ENCODE measurements around the gene SNU13.
"Not testable (repeated sequence)": the region's sequence is repeated elsewhere in the genome, so short reads cannot be mapped to it uniquely, and the experiment has no call there.

SNU13 gene

GRCh38 chr22:41676134-41676533 is 12.5 kb downstream of the SNU13 start:
- no peaks in the 10 kb centered on the region for H3K27me3 ChIP-seq (ENCODE audit: control insufficient read depth, insufficient read depth, low read length)
- no peaks in the 10 kb centered on the region for H3K4me1 ChIP-seq (ENCODE audit: control insufficient read depth, insufficient read depth, low read length)
- no peaks in the 10 kb centered on the region for H3K9me3 ChIP-seq (replicated peaks; ENCODE audit: low read length)
- H3K9ac ChIP-seq (ENCODE audit: low read depth, low read length), result no peak overlapping the region
- H3K4me3 ChIP-seq (ENCODE audit: low read length), result no peak overlapping the region
- H3K4me2 ChIP-seq (ENCODE audit: low read length), result no peak overlapping the region
- H3K36me3 ChIP-seq (ENCODE audit: insufficient read depth, low read length), result peaks cover 40% of the 10 kb centered on the region

- peaks cover 3% of the 10 kb centered on the region for H3K4me1 ChIP-seq (ENCODE audit: control insufficient read depth, insufficient read depth, low read length)
- no peaks in the 10 kb centered on the region for H3K9me3 ChIP-seq (replicated peaks; ENCODE audit: low read length)
- H3K4me2 ChIP-seq (ENCODE audit: low read length), result no peak overlapping the region
- peaks cover 37% of the 10 kb centered on the region for H3K36me3 ChIP-seq (ENCODE audit: insufficient read depth, low read length)
- no peak overlapping the region for H3K9ac ChIP-seq (ENCODE audit: low read depth, low read length)
- no peaks in the 10 kb centered on the region for H3K27me3 ChIP-seq (ENCODE audit: control insufficient read depth, insufficient read depth, low read length)
- no peak overlapping the region for H3K4me3 ChIP-seq (ENCODE audit: low read length)
Measured at GRCh38 chr22:41674846-41675340, 13.8 kb downstream of the SNU13 start.

DNA sequence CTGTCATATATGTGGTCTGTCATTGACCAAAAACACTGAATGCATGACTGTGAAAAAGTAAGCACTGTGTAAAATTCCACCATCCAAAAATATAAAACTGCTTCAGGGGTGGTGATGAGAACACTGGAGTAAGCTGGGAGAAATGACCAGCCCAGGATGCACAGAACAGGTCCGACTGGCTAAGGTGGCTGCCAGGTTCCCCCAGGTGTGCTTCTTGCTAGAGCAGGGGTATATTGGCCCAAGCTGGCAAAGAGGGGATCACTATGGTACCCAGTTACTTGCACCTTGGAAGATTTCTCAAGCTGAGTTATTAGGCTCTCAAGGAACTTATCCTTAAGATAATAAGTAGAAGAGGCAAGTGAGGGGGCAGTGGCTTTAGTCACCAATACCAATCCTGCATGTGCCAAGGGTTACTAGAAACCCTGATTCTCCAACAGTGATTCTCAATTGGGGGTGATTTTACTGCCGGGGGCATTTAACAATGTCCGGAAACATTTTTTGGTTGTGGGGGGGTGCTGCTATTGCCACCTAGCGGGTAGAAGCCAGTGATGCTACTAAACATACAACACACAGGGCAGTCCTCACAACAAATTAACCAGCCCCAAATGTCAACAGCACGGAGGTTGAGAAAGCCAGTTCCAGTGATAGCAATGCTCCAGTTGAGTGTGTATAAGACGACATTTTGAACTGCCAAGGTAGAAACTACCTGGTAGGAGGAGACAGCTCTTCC is 15.7 kb downstream of the SNU13 start:
- Histone ChIP-seq H3K9ac (ENCODE audit: low read depth, low read length) (no peak overlapping the region), H3K9me3 (replicated peaks; ENCODE audit: low read length) (no peaks in the 10 kb centered on the region), H3K4me3 (ENCODE audit: low read length) (no peak overlapping the region), H3K4me2 (ENCODE audit: low read length) (no peak overlapping the region), H3K27me3 (ENCODE audit: control insufficient read depth, insufficient read depth, low read length) (no peaks in the 10 kb centered on the region), H3K36me3 (ENCODE audit: insufficient read depth, low read length) (peaks cover 25% of the 10 kb centered on the region), H3K4me1 (ENCODE audit: control insufficient read depth, insufficient read depth, low read length) (peaks cover 8% of the 10 kb centered on the region)

DNA sequence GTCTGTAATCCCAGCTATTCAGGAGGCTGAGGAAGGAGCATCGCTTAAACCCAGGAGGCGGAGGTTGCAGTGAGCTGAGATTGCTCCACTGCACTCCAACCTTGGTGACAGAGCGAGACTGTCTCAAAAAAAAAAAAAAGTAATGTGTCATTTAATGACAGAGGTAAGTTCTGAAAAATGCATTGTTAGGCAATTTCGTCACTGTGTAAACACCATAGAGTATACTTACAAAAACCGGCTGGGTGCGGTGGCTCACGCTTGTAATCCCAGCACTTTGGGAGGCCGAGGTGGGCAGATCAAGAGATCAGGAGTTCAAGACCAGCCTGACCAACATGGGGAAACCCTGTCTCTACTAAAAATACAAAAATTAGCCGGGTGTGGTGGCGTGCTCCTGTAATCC is 16.6 kb downstream of the SNU13 start:
- H3K9ac ChIP-seq (ENCODE audit: low read depth, low read length); H3K9me3 ChIP-seq (replicated peaks; ENCODE audit: low read length); H3K4me3 ChIP-seq (ENCODE audit: low read length); H3K4me2 ChIP-seq (ENCODE audit: low read length); H3K27me3 ChIP-seq (ENCODE audit: control insufficient read depth, insufficient read depth, low read length): not testable (repeated sequence)
- peaks cover 16% of the 10 kb centered on the region for H3K4me1 ChIP-seq (ENCODE audit: control insufficient read depth, insufficient read depth, low read length)
- H3K36me3 ChIP-seq (ENCODE audit: insufficient read depth, low read length), result peaks cover 25% of the 10 kb centered on the region

DNA sequence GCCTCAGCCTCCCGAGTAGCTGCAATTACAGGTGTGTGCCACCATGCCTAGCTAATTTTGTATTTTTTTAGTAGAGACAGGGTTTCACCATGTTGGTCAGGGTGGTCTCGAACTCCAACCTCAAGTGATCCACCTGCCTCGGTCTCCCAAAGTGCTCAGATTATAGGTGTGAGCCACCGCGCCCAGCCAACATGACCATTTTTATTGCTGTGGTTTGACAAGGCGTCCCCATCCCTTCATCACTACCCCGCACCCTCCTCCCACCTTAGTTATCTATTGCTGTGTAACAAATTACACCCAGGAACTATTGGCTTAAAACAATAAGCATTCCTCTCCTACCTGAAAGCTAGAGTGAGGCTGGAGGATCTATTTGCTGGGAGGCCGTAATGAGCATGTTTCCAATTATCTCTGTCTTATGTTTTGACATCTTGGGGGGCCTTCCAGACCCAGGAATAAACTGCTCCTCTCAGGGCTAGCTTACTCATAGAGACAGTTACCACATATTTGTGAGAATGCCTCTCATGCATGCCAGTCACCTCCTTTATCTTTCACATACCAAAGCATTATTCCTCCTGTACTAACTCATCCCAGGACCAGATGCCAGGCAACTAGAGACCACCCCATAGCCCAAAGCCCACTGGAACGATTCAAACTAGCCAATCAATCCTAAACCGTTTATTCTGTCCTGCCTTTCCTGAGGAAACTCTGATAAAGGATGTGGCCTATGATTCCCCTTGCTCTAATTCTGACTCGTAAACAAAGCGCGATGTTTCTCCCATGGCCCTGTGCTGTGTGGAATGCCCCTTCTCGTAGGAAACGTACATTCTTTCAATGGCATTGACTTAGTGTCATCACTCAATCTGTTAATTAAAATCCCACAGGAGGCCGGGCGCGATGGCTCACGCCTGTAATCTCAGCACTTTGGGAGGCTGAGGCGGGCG is 19.4 kb downstream of the SNU13 start:
- Histone ChIP-seq H3K4me1 (ENCODE audit: control insufficient read depth, insufficient read depth, low read length) (peaks cover 24% of the 10 kb centered on the region), H3K36me3 (ENCODE audit: insufficient read depth, low read length) (peaks cover 27% of the 10 kb centered on the region), H3K9ac (ENCODE audit: low read depth, low read length) (no peak overlapping the region), H3K4me3 (ENCODE audit: low read length) (no peak overlapping the region), H3K27me3 (ENCODE audit: control insufficient read depth, insufficient read depth, low read length) (no peaks in the 10 kb centered on the region), H3K9me3 (replicated peaks; ENCODE audit: low read length) (no peaks in the 10 kb centered on the region), H3K4me2 (ENCODE audit: low read length) (no peak overlapping the region)

DNA sequence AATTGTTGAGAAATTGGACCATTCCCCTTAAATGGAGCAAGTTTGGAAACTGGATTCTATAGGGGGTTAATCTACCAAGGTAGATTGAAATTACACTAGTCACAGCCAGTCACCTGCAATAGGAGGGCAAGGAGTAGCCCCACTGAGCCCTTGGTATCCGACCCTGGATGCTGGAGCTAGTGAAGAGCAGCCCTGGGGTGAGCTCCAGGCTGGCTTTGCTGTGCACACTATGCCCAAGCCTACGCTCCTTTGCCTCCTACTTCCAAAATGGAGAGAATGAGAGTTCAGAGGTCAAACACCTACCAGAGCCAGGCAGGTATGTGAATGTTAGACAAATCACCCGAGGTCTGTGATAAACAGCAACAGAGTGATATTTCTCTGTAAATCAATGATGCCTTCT is 23.7 kb downstream of the SNU13 start:
- H3K36me3 ChIP-seq (ENCODE audit: insufficient read depth, low read length), result peaks cover 54% of the 10 kb centered on the region
- H3K9ac ChIP-seq (ENCODE audit: low read depth, low read length), result no peak overlapping the region
- no peak overlapping the region for H3K4me2 ChIP-seq (ENCODE audit: low read length)
- no peak overlapping the region for H3K4me3 ChIP-seq (ENCODE audit: low read length)
- H3K4me1 ChIP-seq (ENCODE audit: control insufficient read depth, insufficient read depth, low read length), result peaks cover 20% of the 10 kb centered on the region
- no peaks in the 10 kb centered on the region for H3K9me3 ChIP-seq (replicated peaks; ENCODE audit: low read length)
- no peaks in the 10 kb centered on the region for H3K27me3 ChIP-seq (ENCODE audit: control insufficient read depth, insufficient read depth, low read length)

DNA sequence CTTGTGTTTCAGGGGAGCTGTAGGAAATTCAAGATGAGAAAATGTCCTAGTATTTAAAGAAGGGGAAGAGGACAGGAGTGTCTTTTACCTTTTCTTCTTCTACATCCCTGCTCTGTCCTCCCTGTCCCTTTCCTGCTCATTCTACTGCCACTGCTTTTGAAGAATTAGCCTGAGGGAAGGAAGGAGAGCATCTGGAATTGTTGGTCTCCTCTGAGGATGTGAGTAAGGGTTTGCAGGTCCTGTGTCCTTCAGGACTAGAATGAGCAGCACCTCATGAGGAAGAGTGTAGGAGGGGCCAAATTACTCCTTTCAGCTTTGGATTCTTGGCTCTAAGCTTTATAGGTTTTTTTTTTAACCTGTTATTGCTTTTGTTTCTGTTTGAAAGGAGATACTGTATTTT is 24.2 kb downstream of the SNU13 start:
- no peaks in the 10 kb centered on the region for H3K27me3 ChIP-seq (ENCODE audit: control insufficient read depth, insufficient read depth, low read length)
- H3K9ac ChIP-seq (ENCODE audit: low read depth, low read length), result no peak overlapping the region
- H3K36me3 ChIP-seq (ENCODE audit: insufficient read depth, low read length), result peaks cover 58% of the 10 kb centered on the region
- H3K4me3 ChIP-seq (ENCODE audit: low read length), result no peak overlapping the region
- no peak overlapping the region for H3K4me2 ChIP-seq (ENCODE audit: low read length)
- no peaks in the 10 kb centered on the region for H3K9me3 ChIP-seq (replicated peaks; ENCODE audit: low read length)
- H3K4me1 ChIP-seq (ENCODE audit: control insufficient read depth, insufficient read depth, low read length), result peaks cover 18% of the 10 kb centered on the region

DNA sequence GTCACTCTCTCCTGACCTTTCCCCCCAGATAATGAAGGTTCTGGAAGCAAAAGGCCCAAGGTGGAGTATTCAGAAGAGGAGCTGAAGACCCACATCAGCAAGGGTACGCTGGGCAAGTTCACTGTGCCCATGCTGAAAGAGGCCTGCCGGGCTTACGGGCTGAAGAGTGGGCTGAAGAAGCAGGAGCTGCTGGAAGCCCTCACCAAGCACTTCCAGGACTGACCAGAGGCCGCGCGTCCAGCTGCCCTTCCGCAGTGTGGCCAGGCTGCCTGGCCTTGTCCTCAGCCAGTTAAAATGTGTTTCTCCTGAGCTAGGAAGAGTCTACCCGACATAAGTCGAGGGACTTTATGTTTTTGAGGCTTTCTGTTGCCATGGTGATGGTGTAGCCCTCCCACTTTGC is 25.1 kb downstream of the SNU13 start:
- H3K9me3 ChIP-seq (replicated peaks; ENCODE audit: low read length); H3K9ac ChIP-seq (ENCODE audit: low read depth, low read length); H3K4me2 ChIP-seq (ENCODE audit: low read length); H3K4me3 ChIP-seq (ENCODE audit: low read length); H3K27me3 ChIP-seq (ENCODE audit: control insufficient read depth, insufficient read depth, low read length): not testable (repeated sequence)
- peaks cover 15% of the 10 kb centered on the region for H3K4me1 ChIP-seq (ENCODE audit: control insufficient read depth, insufficient read depth, low read length)
- peaks cover 66% of the 10 kb centered on the region for H3K36me3 ChIP-seq (ENCODE audit: insufficient read depth, low read length)

GRCh38 chr22:41661713-41662112 is 27.0 kb downstream of the SNU13 start:
- no peak overlapping the region for H3K4me2 ChIP-seq (ENCODE audit: low read length)
- H3K4me1 ChIP-seq (ENCODE audit: control insufficient read depth, insufficient read depth, low read length), result peaks cover 3% of the 10 kb centered on the region
- H3K4me3 ChIP-seq (ENCODE audit: low read length), result no peak overlapping the region
- H3K36me3 ChIP-seq (ENCODE audit: insufficient read depth, low read length), result peaks cover 82% of the 10 kb centered on the region
- H3K9ac ChIP-seq (ENCODE audit: low read depth, low read length), result no peak overlapping the region
- no peaks in the 10 kb centered on the region for H3K27me3 ChIP-seq (ENCODE audit: control insufficient read depth, insufficient read depth, low read length)
- no peaks in the 10 kb centered on the region for H3K9me3 ChIP-seq (replicated peaks; ENCODE audit: low read length)

- Histone ChIP-seq H3K27me3 (ENCODE audit: control insufficient read depth, insufficient read depth, low read length) (no peaks in the 10 kb centered on the region), H3K36me3 (ENCODE audit: insufficient read depth, low read length) (peaks cover 84% of the 10 kb centered on the region), H3K4me1 (ENCODE audit: control insufficient read depth, insufficient read depth, low read length) (no peaks in the 10 kb centered on the region), H3K4me2 (ENCODE audit: low read length) (no peak overlapping the region), H3K9ac (ENCODE audit: low read depth, low read length) (no peak overlapping the region), H3K9me3 (replicated peaks; ENCODE audit: low read length) (no peaks in the 10 kb centered on the region), H3K4me3 (ENCODE audit: low read length) (no peak overlapping the region)
Measured at GRCh38 chr22:41661088-41661487, 27.6 kb downstream of the SNU13 start.

DNA sequence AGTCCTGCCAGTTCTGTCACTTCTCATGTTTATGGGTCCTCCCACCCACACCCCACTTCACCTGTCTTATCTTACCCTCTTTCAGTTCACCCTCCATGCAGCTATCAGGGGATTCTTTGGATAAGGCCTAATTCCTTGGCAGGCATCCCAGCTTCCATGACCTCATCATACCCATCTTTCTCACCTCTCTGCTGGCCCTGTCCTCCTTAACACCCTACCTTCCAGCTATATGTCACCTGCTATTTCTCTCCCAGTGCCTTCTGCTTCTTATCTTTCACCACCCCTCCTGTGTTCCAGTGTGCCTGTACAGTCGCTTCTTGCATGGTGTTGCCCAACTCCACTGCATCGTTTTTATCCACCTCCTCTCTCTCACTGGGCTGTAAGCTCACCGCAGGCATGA is 28.3 kb downstream of the SNU13 start:
- no peaks in the 10 kb centered on the region for H3K4me1 ChIP-seq (ENCODE audit: control insufficient read depth, insufficient read depth, low read length)
- H3K27me3 ChIP-seq (ENCODE audit: control insufficient read depth, insufficient read depth, low read length), result no peaks in the 10 kb centered on the region
- H3K36me3 ChIP-seq (ENCODE audit: insufficient read depth, low read length), result peaks cover 88% of the 10 kb centered on the region
- no peak overlapping the region for H3K4me2 ChIP-seq (ENCODE audit: low read length)
- no peaks in the 10 kb centered on the region for H3K9me3 ChIP-seq (replicated peaks; ENCODE audit: low read length)
- H3K9ac ChIP-seq (ENCODE audit: low read depth, low read length), result no peak overlapping the region
- no peak overlapping the region for H3K4me3 ChIP-seq (ENCODE audit: low read length)

Data from skeletal muscle satellite cell (primary cell).